BLaER1 (cell line): ENCODE data around the gene ALB.

ENCODE experiments used
- H3K27ac ChIP-seq: shearing (Covaris generic); formaldehyde crosslinking; 2 replicates; pipeline ENCODE4 v1.8.1; 2022
- H3K27me3 ChIP-seq: shearing (Covaris generic); formaldehyde crosslinking; 2 replicates; pipeline ENCODE4 v1.8.1; 2022
- H3K36me3 ChIP-seq: shearing (Covaris generic); formaldehyde crosslinking; 2 replicates; pipeline ENCODE4 v1.8.1; 2022
- H3K4me1 ChIP-seq: shearing (Covaris generic); formaldehyde crosslinking; 2 replicates; pipeline ENCODE4 v1.8.1; 2022
- H3K4me2 ChIP-seq: shearing (Covaris generic); formaldehyde crosslinking; 2 replicates; pipeline ENCODE4 v1.8.1; 2022
- H3K4me3 ChIP-seq: shearing (Covaris generic); formaldehyde crosslinking; 2 replicates; pipeline ENCODE4 v1.8.1; 2022
- H3K9ac ChIP-seq: shearing (Covaris generic); formaldehyde crosslinking; 2 replicates; pipeline ENCODE4 v1.8.1; 2022
- H3K9me3 ChIP-seq: shearing (Covaris generic); formaldehyde crosslinking; 2 replicates; pipeline ENCODE4 v1.8.1; 2022
- H4K20me1 ChIP-seq: shearing (Covaris generic); formaldehyde crosslinking; 2 replicates; pipeline ENCODE4 v1.8.1; 2022
- Cebpa-rat ChIP-seq: shearing (Covaris generic); IDR thresholded peaks from 2 replicates; pipeline ENCODE4 v1.8.1; 2022

The ALB gene

GRCh38 chr4:73417342-73417741 lies 13.3 kb downstream of the ALB start:
- H3K9ac ChIP-seq = no peak overlapping the region
- no peaks in the 10 kb centered on the region for H3K27me3 ChIP-seq
- TF ChIP-seq Cebpa-rat = no peak
- H3K4me1 ChIP-seq = no peaks in the 10 kb centered on the region
- H3K4me3 ChIP-seq = no peak overlapping the region
- no peaks in the 10 kb centered on the region for H4K20me1 ChIP-seq
- no peak overlapping the region for H3K27ac ChIP-seq
- H3K36me3 ChIP-seq = no peaks in the 10 kb centered on the region
- H3K9me3 ChIP-seq = no peaks in the 10 kb centered on the region
- H3K4me2 ChIP-seq = no peak overlapping the region

- TF ChIP-seq Cebpa-rat = no peak
- Histone ChIP-seq H4K20me1 (no peaks in the 10 kb centered on the region), H3K9me3 (no peaks in the 10 kb centered on the region), H3K27me3 (no peaks in the 10 kb centered on the region), H3K4me2 (no peak overlapping the region), H3K4me1 (no peaks in the 10 kb centered on the region), H3K9ac (no peak overlapping the region), H3K36me3 (no peaks in the 10 kb centered on the region), H3K27ac (no peak overlapping the region), H3K4me3 (no peak overlapping the region)
Measured at GRCh38 chr4:73417973-73418372, 13.9 kb downstream of the ALB start.

GRCh38 chr4:73418677-73419076 lies 14.6 kb downstream of the ALB start:
- H3K9ac ChIP-seq = no peak overlapping the region
- no peak overlapping the region for H3K4me2 ChIP-seq
- TF ChIP-seq Cebpa-rat = no peak
- no peak overlapping the region for H3K4me3 ChIP-seq
- no peaks in the 10 kb centered on the region for H3K36me3 ChIP-seq
- H3K27me3 ChIP-seq = no peaks in the 10 kb centered on the region
- no peak overlapping the region for H3K27ac ChIP-seq
- H4K20me1 ChIP-seq = no peaks in the 10 kb centered on the region
- H3K9me3 ChIP-seq = no peaks in the 10 kb centered on the region
- H3K4me1 ChIP-seq = no peaks in the 10 kb centered on the region

- no peak for TF ChIP-seq Cebpa-rat
- Histone ChIP-seq H3K27ac (no peak overlapping the region), H3K9ac (no peak overlapping the region), H3K4me3 (no peak overlapping the region), H4K20me1 (no peaks in the 10 kb centered on the region), H3K4me1 (no peaks in the 10 kb centered on the region), H3K4me2 (no peak overlapping the region), H3K27me3 (no peaks in the 10 kb centered on the region), H3K36me3 (no peaks in the 10 kb centered on the region), H3K9me3 (no peaks in the 10 kb centered on the region)
Measured at GRCh38 chr4:73419106-73420038, 15.3 kb downstream of the ALB start.

- no peaks in the 10 kb centered on the region for H3K27me3 ChIP-seq
- H4K20me1 ChIP-seq = no peaks in the 10 kb centered on the region
- H3K27ac ChIP-seq = no peak overlapping the region
- no peaks in the 10 kb centered on the region for H3K4me1 ChIP-seq
- TF ChIP-seq Cebpa-rat = no peak
- no peak overlapping the region for H3K4me2 ChIP-seq
- H3K36me3 ChIP-seq = no peaks in the 10 kb centered on the region
- no peak overlapping the region for H3K9ac ChIP-seq
- no peak overlapping the region for H3K4me3 ChIP-seq
- no peaks in the 10 kb centered on the region for H3K9me3 ChIP-seq
Measured at GRCh38 chr4:73420615-73421014, 16.5 kb downstream of the ALB start.

GRCh38 chr4:73421708-73422457 lies 17.8 kb downstream of the ALB start:
- Histone ChIP-seq H3K9me3 (no peaks in the 10 kb centered on the region), H3K4me3 (no peak overlapping the region), H3K4me1 (no peaks in the 10 kb centered on the region), H3K4me2 (no peak overlapping the region), H3K27me3 (no peaks in the 10 kb centered on the region), H3K36me3 (no peaks in the 10 kb centered on the region), H3K27ac (no peak overlapping the region), H4K20me1 (no peaks in the 10 kb centered on the region), H3K9ac (no peak overlapping the region)
- no peak for TF ChIP-seq Cebpa-rat

GRCh38 chr4:73422458-73422752 lies 18.3 kb downstream of the ALB start:
- H3K27me3 ChIP-seq = no peaks in the 10 kb centered on the region
- H4K20me1 ChIP-seq = no peaks in the 10 kb centered on the region
- no peaks in the 10 kb centered on the region for H3K36me3 ChIP-seq
- no peak overlapping the region for H3K27ac ChIP-seq
- TF ChIP-seq Cebpa-rat = no peak
- H3K4me2 ChIP-seq = no peak overlapping the region
- H3K9me3 ChIP-seq = no peaks in the 10 kb centered on the region
- H3K4me1 ChIP-seq = no peaks in the 10 kb centered on the region
- H3K4me3 ChIP-seq = no peak overlapping the region
- H3K9ac ChIP-seq = no peak overlapping the region

GRCh38 chr4:73423184-73423583 lies 19.1 kb downstream of the ALB start:
- no peaks in the 10 kb centered on the region for H3K9me3 ChIP-seq
- no peak overlapping the region for H3K9ac ChIP-seq
- no peak for TF ChIP-seq Cebpa-rat
- no peak overlapping the region for H3K4me3 ChIP-seq
- no peaks in the 10 kb centered on the region for H3K4me1 ChIP-seq
- no peak overlapping the region for H3K27ac ChIP-seq
- no peaks in the 10 kb centered on the region for H4K20me1 ChIP-seq
- no peaks in the 10 kb centered on the region for H3K36me3 ChIP-seq
- H3K4me2 ChIP-seq = no peak overlapping the region
- H3K27me3 ChIP-seq = no peaks in the 10 kb centered on the region

GRCh38 chr4:73426666-73427065 lies 22.6 kb downstream of the ALB start:
- H3K27me3 ChIP-seq = no peaks in the 10 kb centered on the region
- no peaks in the 10 kb centered on the region for H3K9me3 ChIP-seq
- H3K4me2 ChIP-seq = no peak overlapping the region
- no peak overlapping the region for H3K4me3 ChIP-seq
- H3K4me1 ChIP-seq = no peaks in the 10 kb centered on the region
- H4K20me1 ChIP-seq = no peaks in the 10 kb centered on the region
- H3K36me3 ChIP-seq = no peaks in the 10 kb centered on the region
- no peak for TF ChIP-seq Cebpa-rat
- no peak overlapping the region for H3K27ac ChIP-seq
- H3K9ac ChIP-seq = no peak overlapping the region

- H3K9me3 ChIP-seq = no peaks in the 10 kb centered on the region
- H3K4me3 ChIP-seq = no peak overlapping the region
- H3K4me2 ChIP-seq = no peak overlapping the region
- H3K36me3 ChIP-seq = no peaks in the 10 kb centered on the region
- H3K27me3 ChIP-seq = no peaks in the 10 kb centered on the region
- no peaks in the 10 kb centered on the region for H3K4me1 ChIP-seq
- TF ChIP-seq Cebpa-rat = no peak
- H3K27ac ChIP-seq = no peak overlapping the region
- no peaks in the 10 kb centered on the region for H4K20me1 ChIP-seq
- H3K9ac ChIP-seq = no peak overlapping the region
Measured at GRCh38 chr4:73429118-73429517, 25.0 kb downstream of the ALB start.
